ENCODE results near the gene ARPC1A.
A peak's percentile ranks its signal among the peaks of the same experiment; 100 is the strongest.

The ARPC1A gene

GRCh38 chr7:99410635-99411034 lies 84.9 kb downstream of the ARPC1A start:
- DNase-seq: no peak

GRCh38 chr7:99415513-99416127 lies 89.9 kb downstream of the ARPC1A start:
- DNase-seq: peak; percentile 4
